ENCODE results near the gene PHC3.
"Not testable (repeated sequence)": the region's sequence is repeated elsewhere in the genome, so short reads cannot be mapped to it uniquely, and the experiment has no call there.

Gene PHC3

GRCh38 chr3:170207717-170208116, 26.2 kb upstream of the PHC3 start:
- ATAC-seq, result no peak
- TF ChIP-seq GLIS3 (CRISPR knock-in tag; IDR thresholded peaks at IDR 0.05) (no peak), CSDC2 (CRISPR knock-in tag; IDR thresholded peaks at IDR 0.05) (no peak), ZNF8 (CRISPR knock-in tag; IDR thresholded peaks at IDR 0.05) (no peak), TCF4 (CRISPR knock-in tag; IDR thresholded peaks at IDR 0.05; ENCODE audit: borderline replicate concordance) (no peak), RARB (CRISPR knock-in tag; IDR thresholded peaks at IDR 0.05) (no peak), ZFP30 (CRISPR knock-in tag; IDR thresholded peaks at IDR 0.05) (no peak), TSHZ2 (CRISPR knock-in tag; IDR thresholded peaks at IDR 0.05) (no peak), ZFP3 (CRISPR knock-in tag; IDR thresholded peaks at IDR 0.05) (no peak), ZNF70 (CRISPR knock-in tag; IDR thresholded peaks at IDR 0.05) (no peak), ZC3H10 (CRISPR knock-in tag; IDR thresholded peaks at IDR 0.05) (no peak), ESRRG (CRISPR knock-in tag; IDR thresholded peaks at IDR 0.05) (no peak), BACH2 (CRISPR knock-in tag; IDR thresholded peaks at IDR 0.05; ENCODE audit: borderline replicate concordance) (no peak), PATZ1 (CRISPR knock-in tag; IDR thresholded peaks at IDR 0.05; ENCODE audit: borderline replicate concordance) (no peak), SNAI2 (CRISPR knock-in tag; IDR thresholded peaks at IDR 0.05) (no peak)
- TF ChIP-seq, protein P1, sequence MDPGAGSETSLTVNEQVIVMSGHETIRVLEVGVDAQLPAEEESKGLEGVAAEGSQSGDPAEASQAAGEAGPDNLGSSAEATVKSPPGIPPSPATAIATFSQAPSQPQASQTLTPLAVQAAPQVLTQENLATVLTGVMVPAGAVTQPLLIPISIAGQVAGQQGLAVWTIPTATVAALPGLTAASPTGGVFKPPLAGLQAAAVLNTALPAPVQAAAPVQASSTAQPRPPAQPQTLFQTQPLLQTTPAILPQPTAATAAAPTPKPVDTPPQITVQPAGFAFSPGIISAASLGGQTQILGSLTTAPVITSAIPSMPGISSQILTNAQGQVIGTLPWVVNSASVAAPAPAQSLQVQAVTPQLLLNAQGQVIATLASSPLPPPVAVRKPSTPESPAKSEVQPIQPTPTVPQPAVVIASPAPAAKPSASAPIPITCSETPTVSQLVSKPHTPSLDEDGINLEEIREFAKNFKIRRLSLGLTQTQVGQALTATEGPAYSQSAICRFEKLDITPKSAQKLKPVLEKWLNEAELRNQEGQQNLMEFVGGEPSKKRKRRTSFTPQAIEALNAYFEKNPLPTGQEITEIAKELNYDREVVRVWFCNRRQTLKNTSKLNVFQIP (CRISPR knock-in tag; IDR thresholded peaks at IDR 0.05; ENCODE audit: borderline replicate concordance, low read depth), result no peak
- TF ChIP-seq, protein P2, sequence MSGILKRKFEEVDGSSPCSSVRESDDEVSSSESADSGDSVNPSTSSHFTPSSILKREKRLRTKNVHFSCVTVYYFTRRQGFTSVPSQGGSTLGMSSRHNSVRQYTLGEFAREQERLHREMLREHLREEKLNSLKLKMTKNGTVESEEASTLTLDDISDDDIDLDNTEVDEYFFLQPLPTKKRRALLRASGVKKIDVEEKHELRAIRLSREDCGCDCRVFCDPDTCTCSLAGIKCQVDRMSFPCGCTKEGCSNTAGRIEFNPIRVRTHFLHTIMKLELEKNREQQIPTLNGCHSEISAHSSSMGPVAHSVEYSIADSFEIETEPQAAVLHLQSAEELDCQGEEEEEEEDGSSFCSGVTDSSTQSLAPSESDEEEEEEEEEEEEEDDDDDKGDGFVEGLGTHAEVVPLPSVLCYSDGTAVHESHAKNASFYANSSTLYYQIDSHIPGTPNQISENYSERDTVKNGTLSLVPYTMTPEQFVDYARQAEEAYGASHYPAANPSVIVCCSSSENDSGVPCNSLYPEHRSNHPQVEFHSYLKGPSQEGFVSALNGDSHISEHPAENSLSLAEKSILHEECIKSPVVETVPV (CRISPR knock-in tag; IDR thresholded peaks at IDR 0.05), result no peak

DNA sequence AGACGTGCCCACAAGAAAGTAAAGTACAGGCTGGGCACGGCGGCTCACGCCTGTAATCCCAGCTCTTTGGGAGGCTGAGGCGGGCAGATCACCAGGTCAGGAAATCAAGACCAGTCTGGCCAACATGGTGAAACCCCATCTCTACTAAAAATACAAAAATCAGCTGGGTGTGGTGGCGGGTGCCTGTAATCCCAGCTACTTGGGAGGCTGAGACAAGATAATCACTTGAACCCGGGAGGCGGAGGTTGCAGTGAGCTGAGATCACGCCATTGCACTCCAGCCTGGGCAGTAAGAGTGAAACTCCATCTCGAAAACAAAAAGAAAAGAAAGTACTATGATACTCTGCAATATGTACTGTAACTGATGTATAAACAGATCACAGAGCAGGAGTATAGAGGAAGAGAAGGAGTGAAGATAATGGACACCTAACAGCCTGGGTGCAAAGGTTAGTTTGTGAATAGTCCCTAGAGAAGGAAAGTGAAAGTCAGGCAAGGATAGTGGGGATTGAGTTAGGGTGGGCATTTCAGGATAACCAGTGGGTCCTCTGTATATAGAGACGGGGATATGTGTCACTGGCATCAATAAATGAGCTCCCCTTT, 24.7 kb upstream of the PHC3 start:
- not testable (repeated sequence) for ATAC-seq

GRCh38 chr3:170205302-170205701, 23.8 kb upstream of the PHC3 start:
- no peak; the same call in 1 of the 3 replicates for ATAC-seq
- TF ChIP-seq CREB5 (CRISPR knock-in tag; IDR thresholded peaks at IDR 0.05; ENCODE audit: low read depth), result no peak
- no peak for TF ChIP-seq PATZ1 (CRISPR knock-in tag; IDR thresholded peaks at IDR 0.05; ENCODE audit: borderline replicate concordance)
- TF ChIP-seq TSHZ2 (CRISPR knock-in tag; IDR thresholded peaks at IDR 0.05), result no peak
- no peak for TF ChIP-seq ZFP3 (CRISPR knock-in tag; IDR thresholded peaks at IDR 0.05)
- TF ChIP-seq ISL1 (CRISPR knock-in tag; IDR thresholded peaks at IDR 0.05), result no peak
- TF ChIP-seq CSDC2 (CRISPR knock-in tag; IDR thresholded peaks at IDR 0.05), result no peak
- no peak for TF ChIP-seq SNAI2 (CRISPR knock-in tag; IDR thresholded peaks at IDR 0.05)
- TF ChIP-seq ARNTL (CRISPR knock-in tag; IDR thresholded peaks at IDR 0.05; ENCODE audit: borderline replicate concordance, low read depth), result no peak
- no peak for TF ChIP-seq ZFP30 (CRISPR knock-in tag; IDR thresholded peaks at IDR 0.05)
- no peak for TF ChIP-seq BACH2 (CRISPR knock-in tag; IDR thresholded peaks at IDR 0.05; ENCODE audit: borderline replicate concordance)
- TF ChIP-seq TOX (CRISPR knock-in tag; IDR thresholded peaks at IDR 0.05; ENCODE audit: borderline replicate concordance), result no peak
- no peak for TF ChIP-seq OSR1 (CRISPR knock-in tag; IDR thresholded peaks at IDR 0.05)
- no peak for TF ChIP-seq TCF4 (CRISPR knock-in tag; IDR thresholded peaks at IDR 0.05; ENCODE audit: borderline replicate concordance)
- no peak for TF ChIP-seq GLIS3 (CRISPR knock-in tag; IDR thresholded peaks at IDR 0.05)
- TF ChIP-seq, protein P2 (CRISPR knock-in tag; IDR thresholded peaks at IDR 0.05), result no peak

Measured in SK-N-SH treated with all-trans-retinoic acid at 6 μM for 48 hours (cell line).